Measurements from ENCODE around the gene DUSP14.

Gene DUSP14

GRCh38 chr17:37483311-37484039 lies 6.2 kb upstream of the DUSP14 start:
- H3K27ac ChIP-seq (ENCODE audit: insufficient read depth, low read depth, low read length, poor library complexity, severe bottlenecking) = no peak overlapping the region
- H3K27me3 ChIP-seq (ENCODE audit: control insufficient read depth, insufficient read depth, low read length, poor library complexity, severe bottlenecking) = peaks cover 13% of the 10 kb centered on the region
- no peak overlapping the region for H3K4me3 ChIP-seq (ENCODE audit: insufficient read depth, low read depth, low read length)
- WGBS, 2 experiments = 85 to 89% methylated on average over 5 of the region's 5 CpGs
- no peaks in the 10 kb centered on the region for H3K9me3 ChIP-seq (ENCODE audit: control insufficient read depth, low read length)
- peaks cover 3% of the 10 kb centered on the region for H3K36me3 ChIP-seq (ENCODE audit: control insufficient read depth, insufficient read depth, low read length)
- peaks cover 6% of the 10 kb centered on the region for H3K4me1 ChIP-seq (ENCODE audit: control insufficient read depth, insufficient read depth, low read length)

GRCh38 chr17:37485938-37486570 lies 3.6 kb upstream of the DUSP14 start:
- H3K4me1 ChIP-seq (ENCODE audit: control insufficient read depth, insufficient read depth, low read length) = peaks cover 12% of the 10 kb centered on the region
- no peaks in the 10 kb centered on the region for H3K9me3 ChIP-seq (ENCODE audit: control insufficient read depth, low read length)
- H3K4me3 ChIP-seq (ENCODE audit: insufficient read depth, low read depth, low read length) = no peak overlapping the region
- WGBS, 2 experiments = no CpG with 5 or more reads among the region's 1 CpG
- no peaks in the 10 kb centered on the region for H3K36me3 ChIP-seq (ENCODE audit: control insufficient read depth, insufficient read depth, low read length)
- no peak overlapping the region for H3K27ac ChIP-seq (ENCODE audit: insufficient read depth, low read depth, low read length, poor library complexity, severe bottlenecking)
- H3K27me3 ChIP-seq (ENCODE audit: control insufficient read depth, insufficient read depth, low read length, poor library complexity, severe bottlenecking) = peaks cover 27% of the 10 kb centered on the region

GRCh38 chr17:37488009-37488604 lies 1.6 kb upstream of the DUSP14 start:
- H3K9me3 ChIP-seq (ENCODE audit: control insufficient read depth, low read length) = no peaks in the 10 kb centered on the region
- no peaks in the 10 kb centered on the region for H3K36me3 ChIP-seq (ENCODE audit: control insufficient read depth, insufficient read depth, low read length)
- peaks cover 23% of the 10 kb centered on the region for H3K4me1 ChIP-seq (ENCODE audit: control insufficient read depth, insufficient read depth, low read length)
- H3K4me3 ChIP-seq (ENCODE audit: insufficient read depth, low read depth, low read length) = no peak overlapping the region
- H3K27me3 ChIP-seq (ENCODE audit: control insufficient read depth, insufficient read depth, low read length, poor library complexity, severe bottlenecking) = peaks cover 28% of the 10 kb centered on the region
- WGBS, 2 experiments = 58 to 62% methylated on average over 7 of the region's 7 CpGs
- no peak overlapping the region for H3K27ac ChIP-seq (ENCODE audit: insufficient read depth, low read depth, low read length, poor library complexity, severe bottlenecking)

GRCh38 chr17:37488607-37489196 lies 989 bp upstream of the DUSP14 start:
- H3K4me1 ChIP-seq (ENCODE audit: control insufficient read depth, insufficient read depth, low read length) = peaks cover 23% of the 10 kb centered on the region
- H3K9me3 ChIP-seq (ENCODE audit: control insufficient read depth, low read length) = no peaks in the 10 kb centered on the region
- peaks cover 28% of the 10 kb centered on the region for H3K27me3 ChIP-seq (ENCODE audit: control insufficient read depth, insufficient read depth, low read length, poor library complexity, severe bottlenecking)
- no peak overlapping the region for H3K27ac ChIP-seq (ENCODE audit: insufficient read depth, low read depth, low read length, poor library complexity, severe bottlenecking)
- H3K4me3 ChIP-seq (ENCODE audit: insufficient read depth, low read depth, low read length) = peak overlapping the region; percentile 73
- 7 to 8% methylated on average over 25 of the region's 25 CpGs for WGBS, 2 experiments
- no peaks in the 10 kb centered on the region for H3K36me3 ChIP-seq (ENCODE audit: control insufficient read depth, insufficient read depth, low read length)

- no peaks in the 10 kb centered on the region for H3K9me3 ChIP-seq (ENCODE audit: control insufficient read depth, low read length)
- H3K27ac ChIP-seq (ENCODE audit: insufficient read depth, low read depth, low read length, poor library complexity, severe bottlenecking) = no peak overlapping the region
- H3K4me3 ChIP-seq (ENCODE audit: insufficient read depth, low read depth, low read length) = peak overlapping the region; percentile 57
- 0% methylated on average over 56 of the region's 56 CpGs for WGBS, 2 experiments
- H3K4me1 ChIP-seq (ENCODE audit: control insufficient read depth, insufficient read depth, low read length) = peaks cover 31% of the 10 kb centered on the region
- H3K27me3 ChIP-seq (ENCODE audit: control insufficient read depth, insufficient read depth, low read length, poor library complexity, severe bottlenecking) = peaks cover 28% of the 10 kb centered on the region
- H3K36me3 ChIP-seq (ENCODE audit: control insufficient read depth, insufficient read depth, low read length) = no peaks in the 10 kb centered on the region
Measured at GRCh38 chr17:37490022-37490587, 414 bp downstream of the DUSP14 start.

- Histone ChIP-seq H3K9me3 (ENCODE audit: control insufficient read depth, low read length) (no peaks in the 10 kb centered on the region), H3K27ac (ENCODE audit: insufficient read depth, low read depth, low read length, poor library complexity, severe bottlenecking) (peak overlapping the region; percentile 52), H3K36me3 (ENCODE audit: control insufficient read depth, insufficient read depth, low read length) (no peaks in the 10 kb centered on the region), H3K4me3 (ENCODE audit: insufficient read depth, low read depth, low read length) (peak overlapping the region; percentile 57), H3K27me3 (ENCODE audit: control insufficient read depth, insufficient read depth, low read length, poor library complexity, severe bottlenecking) (peaks cover 28% of the 10 kb centered on the region), H3K4me1 (ENCODE audit: control insufficient read depth, insufficient read depth, low read length) (peaks cover 34% of the 10 kb centered on the region)
- WGBS, 2 experiments = 11 to 15% methylated on average over 23 to 24 of the region's 24 CpGs
Measured at GRCh38 chr17:37490638-37491614, 1.2 kb downstream of the DUSP14 start.

GRCh38 chr17:37492167-37492566 lies 2.5 kb downstream of the DUSP14 start:
- 49 to 72% methylated on average over 4 of the region's 4 CpGs for WGBS, 2 experiments
- Histone ChIP-seq H3K4me3 (ENCODE audit: insufficient read depth, low read depth, low read length) (no peak overlapping the region), H3K36me3 (ENCODE audit: control insufficient read depth, insufficient read depth, low read length) (no peaks in the 10 kb centered on the region), H3K9me3 (ENCODE audit: control insufficient read depth, low read length) (no peaks in the 10 kb centered on the region), H3K27me3 (ENCODE audit: control insufficient read depth, insufficient read depth, low read length, poor library complexity, severe bottlenecking) (peaks cover 27% of the 10 kb centered on the region), H3K27ac (ENCODE audit: insufficient read depth, low read depth, low read length, poor library complexity, severe bottlenecking) (no peak overlapping the region), H3K4me1 (ENCODE audit: control insufficient read depth, insufficient read depth, low read length) (peaks cover 34% of the 10 kb centered on the region)

GRCh38 chr17:37493249-37494027 lies 3.7 kb downstream of the DUSP14 start:
- Histone ChIP-seq H3K4me3 (ENCODE audit: insufficient read depth, low read depth, low read length) (no peak overlapping the region), H3K27ac (ENCODE audit: insufficient read depth, low read depth, low read length, poor library complexity, severe bottlenecking) (no peak overlapping the region), H3K4me1 (ENCODE audit: control insufficient read depth, insufficient read depth, low read length) (peaks cover 28% of the 10 kb centered on the region), H3K27me3 (ENCODE audit: control insufficient read depth, insufficient read depth, low read length, poor library complexity, severe bottlenecking) (peaks cover 15% of the 10 kb centered on the region), H3K9me3 (ENCODE audit: control insufficient read depth, low read length) (no peaks in the 10 kb centered on the region), H3K36me3 (ENCODE audit: control insufficient read depth, insufficient read depth, low read length) (no peaks in the 10 kb centered on the region)
- WGBS, 2 experiments = 96 to 100% methylated on average over 1 to 2 of the region's 2 CpGs

GRCh38 chr17:37494401-37494831 lies 4.7 kb downstream of the DUSP14 start:
- no peak overlapping the region for H3K4me3 ChIP-seq (ENCODE audit: insufficient read depth, low read depth, low read length)
- 90% methylated on average over 3 of the region's 3 CpGs for WGBS, 2 experiments

More at GRCh38 chr17:37494401-37494831, 4.7 kb downstream of the DUSP14 start:
- Histone ChIP-seq H3K27ac (ENCODE audit: insufficient read depth, low read depth, low read length, poor library complexity, severe bottlenecking) (no peak overlapping the region), H3K9me3 (ENCODE audit: control insufficient read depth, low read length) (no peaks in the 10 kb centered on the region), H3K36me3 (ENCODE audit: control insufficient read depth, insufficient read depth, low read length) (no peaks in the 10 kb centered on the region), H3K27me3 (ENCODE audit: control insufficient read depth, insufficient read depth, low read length, poor library complexity, severe bottlenecking) (peaks cover 5% of the 10 kb centered on the region), H3K4me1 (ENCODE audit: control insufficient read depth, insufficient read depth, low read length) (peaks cover 27% of the 10 kb centered on the region)
